K562 (cell line): ENCODE measurements around the gene XPR1. TPM values are rescaled to one million over a fixed set of nuclear protein-coding genes. Genes with fewer than 3 reads are reported as not detected.
A peak's percentile ranks its signal among the peaks of the same experiment; 100 is the strongest.

Experiments used
- BACH1 ChIP-seq: fragments of 200-800 bp; sonication (Bioruptor generic); IDR thresholded peaks from 2 replicates; pipeline ENCODE4 v1.6.1; 2016; ENCODE audit warnings: missing genetic modification characterization, missing compliant biosample characterization
- CHD2 ChIP-seq: IDR thresholded peaks from 2 replicates; pipeline ENCODE4 v1.6.1; 2011; ENCODE audit warnings: low read depth, low read length
- EZH2 ChIP-seq: IDR thresholded peaks from 2 replicates; pipeline ENCODE4 v1.6.1; 2012; ENCODE audit warnings: low read depth, mild to moderate bottlenecking, inconsistent platforms, low read length, borderline replicate concordance
- GTF2E2 ChIP-seq: fragments of 200-800 bp; sonication (Bioruptor generic); IDR thresholded peaks from 2 replicates; pipeline ENCODE4 v1.6.1; 2016; ENCODE audit warnings: missing genetic modification characterization, missing compliant biosample characterization
- HMGXB4 ChIP-seq: sonication (generic); formaldehyde crosslinking; IDR thresholded peaks from 2 replicates; pipeline ENCODE4 v1.8.1; 2023; ENCODE audit warnings: mild to moderate bottlenecking, missing genetic modification reagents
- HNRNPK ChIP-seq: fragments of 200-400 bp; formaldehyde crosslinking; IDR thresholded peaks from one replicate; pipeline ENCODE4 v1.6.1; 2018; ENCODE audit warnings: mild to moderate bottlenecking, low read depth, low read length; ENCODE audit not compliant: poor library complexity, severe bottlenecking
- KLF1 ChIP-seq: fragments of 450-650 bp; IDR thresholded peaks from 2 replicates; pipeline ENCODE4 v1.6.1; 2016; ENCODE audit warnings: missing genetic modification characterization, missing compliant biosample characterization
- MAFK ChIP-seq: IDR thresholded peaks from 2 replicates; pipeline ENCODE4 v1.6.1; 2011; ENCODE audit warnings: low read length, improper control_type of control experiment
- MTA2 ChIP-seq: fragments of 450-650 bp; IDR thresholded peaks from 2 replicates; pipeline ENCODE4 v1.6.1; 2016; ENCODE audit warnings: low read depth
- PHF8 ChIP-seq: fragments of 200-600 bp; sonication (generic); IDR thresholded peaks from 2 replicates; pipeline ENCODE4 v1.6.1; 2012; ENCODE audit warnings: mixed run types, mild to moderate bottlenecking, inconsistent platforms, low read length, moderate library complexity, borderline replicate concordance
- RUNX1 ChIP-seq: sonication (generic); IDR thresholded peaks from 2 replicates; pipeline ENCODE4 v1.6.1; 2016; ENCODE audit warnings: antibody characterized with exemption, low read depth
- SIN3B ChIP-seq: fragments of 450-650 bp; IDR thresholded peaks from 2 replicates; pipeline ENCODE4 v1.6.1; 2017; ENCODE audit warnings: low read depth, mild to moderate bottlenecking, moderate library complexity
- SIX5 ChIP-seq, 2 experiments: IDR thresholded peaks; 2 replicates each; pipeline ENCODE4 v1.6.1; 2011; ENCODE audit warnings: low read length in 2 of 2, borderline replicate concordance in 1 of 2, low read depth in 1 of 2, mild to moderate bottlenecking in 1 of 2, moderate library complexity in 1 of 2; ENCODE audit not compliant: insufficient read depth in 1 of 2
- SOX6 ChIP-seq: fragments of 450-650 bp; IDR thresholded peaks from 2 replicates; pipeline ENCODE4 v1.6.1; 2014; ENCODE audit warnings: mild to moderate bottlenecking
- SUPT5H ChIP-seq: fragments of 450-650 bp; IDR thresholded peaks from 2 replicates; pipeline ENCODE4 v1.6.1; 2016
- TAF15 ChIP-seq: fragments of 200-400 bp; formaldehyde crosslinking; IDR thresholded peaks from 2 replicates; pipeline ENCODE4 v1.6.1; 2017; ENCODE audit warnings: mild to moderate bottlenecking, low read depth, low read length, moderate library complexity
- TCFL5 ChIP-seq: fragments of 250-450 bp; sonication (Bioruptor Pico); conservative IDR thresholded peaks from 2 replicates; pipeline ENCODE4 v1.6.1; 2021; ENCODE audit warnings: mild to moderate bottlenecking, moderate library complexity, matching md5 sums
- TGIF2 ChIP-seq: sonication (generic); formaldehyde crosslinking; IDR thresholded peaks from 2 replicates; pipeline ENCODE4 v1.8.1; 2022; ENCODE audit warnings: mild to moderate bottlenecking, missing genetic modification reagents, moderate library complexity
- THRAP3 ChIP-seq: fragments of 450-650 bp; IDR thresholded peaks from 2 replicates; pipeline ENCODE4 v1.6.1; 2016; ENCODE audit warnings: mild to moderate bottlenecking, inconsistent platforms, borderline replicate concordance
- ZNF140 ChIP-seq: fragments of 250-450 bp; sonication (Bioruptor Pico); IDR thresholded peaks from 2 replicates; pipeline ENCODE4 v1.8.0; 2021; ENCODE audit warnings: moderate library complexity, mild to moderate bottlenecking, inconsistent platforms
- ZNF253 ChIP-seq: fragments of 250-450 bp; sonication (Bioruptor Pico); conservative IDR thresholded peaks from 2 replicates; pipeline ENCODE4 v1.6.1; 2021; ENCODE audit warnings: mild to moderate bottlenecking
- ZNF436 ChIP-seq: fragments of 250-450, 450-650 bp; sonication (Bioruptor Pico); formaldehyde crosslinking; IDR thresholded peaks from 2 replicates; pipeline ENCODE4 v1.7.0; 2020; ENCODE audit warnings: mild to moderate bottlenecking
- ZNF561 ChIP-seq: fragments of 450-650 bp; formaldehyde crosslinking; conservative IDR thresholded peaks from 2 replicates; pipeline ENCODE4 v1.4.0; 2020; ENCODE audit warnings: mild to moderate bottlenecking, moderate library complexity
- ZNF766 ChIP-seq: fragments of 200-800 bp; sonication (Bioruptor generic); conservative IDR thresholded peaks from 2 replicates; pipeline ENCODE4 v1.6.1; 2016; ENCODE audit warnings: missing genetic modification characterization, missing compliant biosample characterization
- ZNF77 ChIP-seq: fragments of 250-450 bp; sonication (Bioruptor Pico); IDR thresholded peaks from 2 replicates; pipeline ENCODE4 v1.5.0; 2020
- ZNF79 ChIP-seq: fragments of 250-450 bp; sonication (Bioruptor Pico); IDR thresholded peaks from 2 replicates; pipeline ENCODE4 v1.4.0; 2020; ENCODE audit warnings: low read depth, mild to moderate bottlenecking, moderate library complexity
- polyA plus RNA-seq, 8 experiments: library from polyadenylated mRNA; depleted of rRNA in 4 of 8; stranded (reverse) in 5 of 8; unstranded in 3 of 8; fragments of >200 nt; fragmentation: Nextera tagmentation in 2 of 8; fragmentation: Illumina TruSeq in 1 of 8; extraction: Ambion mirVana in 2 of 8; extraction: Trizol in 1 of 8; gene quantifications; 2 replicates each; pipeline versions ENCODE4 v1.2.1 to v1.2.3, GENCODE V29; 2011 to 2014; ENCODE audit warnings: inconsistent platforms in 1 of 8, missing spikeins in 1 of 8
- total RNA-seq, 7 experiments: library from RNA; depleted of rRNA in 6 of 7; stranded (reverse); fragments of >200 nt in 6 of 7; fragmentation: Illumina TruSeq in 2 of 7; extraction: Trizol in 2 of 7; gene quantifications; 2 replicates each; pipeline versions ENCODE4 v1.2.1 to v1.2.3, GENCODE V29; 2011 to 2021; ENCODE audit warnings: low replicate concordance in 1 of 7
- TF ChIP-seq, protein P1 (sequence below): sonication (generic); formaldehyde crosslinking; IDR thresholded peaks from 2 replicates; pipeline ENCODE4 v1.8.0; 2022; ENCODE audit warnings: missing genetic modification reagents, mild to moderate bottlenecking, moderate library complexity, borderline replicate concordance
- TF ChIP-seq, protein P2 (sequence below): conservative IDR thresholded peaks from 2 replicates; pipeline ENCODE4 v1.6.1; 2011; ENCODE audit warnings: low read depth, mild to moderate bottlenecking, low read length; ENCODE audit not compliant: control insufficient read depth

The XPR1 gene
- total and polyA plus RNA-seq, 9 of the 15 experiments (the other 6 are each of a cell fraction or from before 2014, with no cell fraction given): 3.0 to 66.2 (median 38.6) TPM

- TF ChIP-seq SUPT5H: no peak
- TF ChIP-seq ZNF253 (CRISPR knock-in tag): no peak
- no peak for TF ChIP-seq PHF8
- no peak for TF ChIP-seq THRAP3
- no peak for TF ChIP-seq ZNF436 (CRISPR knock-in tag)
- peak; percentile 91 for TF ChIP-seq MTA2
- peak; percentile 40; the same call in 1 of the 2 replicates for TF ChIP-seq KLF1
- no peak for TF ChIP-seq GTF2E2
- TF ChIP-seq EZH2: no peak; the same call in 1 of the 2 replicates
- TF ChIP-seq, protein P1, sequence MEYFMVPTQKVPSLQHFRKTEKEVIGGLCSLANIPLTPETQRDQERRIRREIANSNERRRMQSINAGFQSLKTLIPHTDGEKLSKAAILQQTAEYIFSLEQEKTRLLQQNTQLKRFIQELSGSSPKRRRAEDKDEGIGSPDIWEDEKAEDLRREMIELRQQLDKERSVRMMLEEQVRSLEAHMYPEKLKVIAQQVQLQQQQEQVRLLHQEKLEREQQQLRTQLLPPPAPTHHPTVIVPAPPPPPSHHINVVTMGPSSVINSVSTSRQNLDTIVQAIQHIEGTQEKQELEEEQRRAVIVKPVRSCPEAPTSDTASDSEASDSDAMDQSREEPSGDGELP (CRISPR knock-in tag): 0 out of 2 replicates have a peak, but pooled peaks have one; percentile 4
- no peak for TF ChIP-seq ZNF766 (CRISPR knock-in tag)
- no peak for TF ChIP-seq HMGXB4 (CRISPR knock-in tag)
- TF ChIP-seq SIX5 (IDR thresholded peaks at IDR 0.05; ENCODE audit: borderline replicate concordance in 1 of 2, insufficient read depth in 1 of 2, low read depth in 1 of 2, low read length in 2 of 2): no peak
- TF ChIP-seq MAFK: 0 out of 2 replicates have a peak, but pooled peaks have one; percentile 0
- TF ChIP-seq ZNF561 (CRISPR knock-in tag): no peak
- TF ChIP-seq TGIF2 (CRISPR knock-in tag): no peak
- no peak for TF ChIP-seq ZNF77
- no peak for TF ChIP-seq TAF15
- TF ChIP-seq, protein P2, sequence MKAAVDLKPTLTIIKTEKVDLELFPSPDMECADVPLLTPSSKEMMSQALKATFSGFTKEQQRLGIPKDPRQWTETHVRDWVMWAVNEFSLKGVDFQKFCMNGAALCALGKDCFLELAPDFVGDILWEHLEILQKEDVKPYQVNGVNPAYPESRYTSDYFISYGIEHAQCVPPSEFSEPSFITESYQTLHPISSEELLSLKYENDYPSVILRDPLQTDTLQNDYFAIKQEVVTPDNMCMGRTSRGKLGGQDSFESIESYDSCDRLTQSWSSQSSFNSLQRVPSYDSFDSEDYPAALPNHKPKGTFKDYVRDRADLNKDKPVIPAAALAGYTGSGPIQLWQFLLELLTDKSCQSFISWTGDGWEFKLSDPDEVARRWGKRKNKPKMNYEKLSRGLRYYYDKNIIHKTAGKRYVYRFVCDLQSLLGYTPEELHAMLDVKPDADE: no peak
- TF ChIP-seq HNRNPK: no peak
- peak; percentile 84 for TF ChIP-seq SOX6
- TF ChIP-seq ZNF79: no peak
- TF ChIP-seq BACH1 (tag): no peak
- no peak for TF ChIP-seq ZNF140 (CRISPR knock-in tag)
- TF ChIP-seq TCFL5 (CRISPR knock-in tag): no peak
- TF ChIP-seq RUNX1: peak; percentile 70; the same call in 1 of the 2 replicates
- TF ChIP-seq CHD2: no peak
- TF ChIP-seq SIN3B: no peak
These were observed 21.2 kb upstream of the XPR1 start (continued) for GRCh38 chr1:180610556-180611015.
